GM12891 (cell line): ENCODE results near the gene ACTR5.
"Not testable (repeated sequence)": the region's sequence is repeated elsewhere in the genome, so short reads cannot be mapped to it uniquely, and the experiment has no call there.

ENCODE experiments used
- DNase-seq: peaks from one replicate; pipeline ENCODE4 v3.0.0; 2011; ENCODE audit warnings: low spot score; ENCODE audit not compliant: insufficient read length
- FAIRE-seq: peaks from 2 replicates; lab custom pipeline; 2011; peaks lifted over from hg19 to GRCh38; lab: Jason Lieb, UNC
- PAX5 ChIP-seq: IDR thresholded peaks from 2 replicates; pipeline ENCODE4 v1.6.1; 2011; ENCODE audit warnings: low read length, moderate library complexity, mild to moderate bottlenecking; ENCODE audit not compliant: insufficient read depth, severe bottlenecking
- POLR2A ChIP-seq: IDR thresholded peaks from 2 replicates; pipeline ENCODE4 v1.6.1; 2011; ENCODE audit warnings: low read depth, low read length, control low read depth
- POLR2AphosphoS5 ChIP-seq: IDR thresholded peaks from 2 replicates; pipeline ENCODE4 v1.6.1; 2011; ENCODE audit warnings: low read depth, low read length, control low read depth
- POU2F2 ChIP-seq: IDR thresholded peaks from 2 replicates; pipeline ENCODE4 v1.6.1; 2011; ENCODE audit warnings: low read depth, mild to moderate bottlenecking, control low read depth, low read length, moderate library complexity
- SPI1 ChIP-seq: IDR thresholded peaks from 2 replicates; pipeline ENCODE4 v1.6.1; 2011; ENCODE audit warnings: low read depth, low read length, control low read depth
- TAF1 ChIP-seq: IDR thresholded peaks from 2 replicates; pipeline ENCODE4 v1.6.1; 2011; ENCODE audit warnings: low read depth, low read length, control low read depth

Gene ACTR5

GRCh38 chr20:38811769-38812168 lies 63.5 kb downstream of the ACTR5 start:
- DNase-seq (no peak), FAIRE-seq (peak; percentile 20)
- TF ChIP-seq POLR2A = no peak
- TF ChIP-seq POLR2AphosphoS5 = no peak
- no peak for TF ChIP-seq TAF1
- no peak for TF ChIP-seq SPI1
- TF ChIP-seq PAX5 = no peak
- no peak for TF ChIP-seq POU2F2

DNA sequence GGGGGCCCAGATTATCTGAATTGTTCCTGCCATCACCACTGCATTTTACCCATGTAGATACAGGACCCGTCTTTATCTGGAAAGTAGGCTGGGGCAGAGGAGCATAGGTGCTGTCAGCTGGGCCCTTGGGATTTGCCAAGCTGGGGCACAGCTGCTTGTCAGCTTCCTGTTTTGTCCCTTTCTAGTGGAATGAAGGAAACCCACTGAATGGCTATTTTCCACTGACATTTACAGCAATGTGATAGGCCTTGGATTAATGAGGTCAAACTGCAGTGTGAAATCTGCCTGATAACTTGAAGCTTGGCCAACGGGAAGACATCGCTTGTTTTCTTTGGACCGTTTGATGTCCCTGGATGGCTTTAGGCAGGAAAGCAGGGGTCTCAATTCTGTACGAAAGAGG lies 63.9 kb downstream of the ACTR5 start:
- TF ChIP-seq TAF1 (no peak), SPI1 (no peak), POLR2A (no peak), POU2F2 (no peak), POLR2AphosphoS5 (no peak), PAX5 (no peak)
- DNase-seq (no peak), FAIRE-seq (no peak)

GRCh38 chr20:38812709-38813573 lies 64.7 kb downstream of the ACTR5 start:
- DNase-seq = no peak
- FAIRE-seq = no peak
- TF ChIP-seq POLR2AphosphoS5 = no peak

GRCh38 chr20:38813574-38813962 lies 65.3 kb downstream of the ACTR5 start:
- not testable (repeated sequence) for FAIRE-seq, DNase-seq

DNA sequence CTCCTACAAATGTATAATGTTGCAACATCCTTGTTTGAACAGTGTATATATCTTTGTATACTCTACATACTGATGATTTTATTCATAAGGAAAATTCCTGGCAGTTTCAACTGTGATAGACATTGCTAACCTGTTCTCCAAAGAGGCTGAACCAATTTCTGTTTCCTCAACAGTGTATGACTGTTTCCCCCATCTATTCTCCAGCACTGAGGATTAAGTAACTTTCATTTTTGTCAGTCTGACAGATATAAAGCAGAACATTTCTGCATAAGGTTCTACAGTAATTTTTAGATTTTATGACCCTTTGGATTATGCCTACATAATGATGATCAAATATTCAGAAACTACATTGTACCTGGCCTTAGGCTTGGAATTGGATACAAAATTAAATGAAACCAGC lies 67.2 kb downstream of the ACTR5 start:
- DNase-seq (no peak), FAIRE-seq (no peak)
- TF ChIP-seq TAF1 (no peak), SPI1 (no peak), POLR2A (no peak), POLR2AphosphoS5 (no peak), PAX5 (no peak), POU2F2 (no peak)

- FAIRE-seq = peak; percentile 20
- DNase-seq = no peak
Measured at GRCh38 chr20:38818113-38819065, 70.1 kb downstream of the ACTR5 start.

More at GRCh38 chr20:38818113-38819065, 70.1 kb downstream of the ACTR5 start:
- TF ChIP-seq PAX5 (no peak), POU2F2 (no peak), POLR2A (no peak), SPI1 (no peak), TAF1 (no peak), POLR2AphosphoS5 (no peak)
